ENCODE measurements around the gene HIP1R. TPM values are rescaled to one million over a fixed set of nuclear protein-coding genes. Genes with fewer than 3 reads are reported as not detected.

The HIP1R gene
- total RNA-seq, 2 donors from 2014 or later: 42.6 to 74.2 TPM

- Histone ChIP-seq H3K4me3 (no peak overlapping the region), H3K9ac (ENCODE audit: low read depth in 2 of 2, low read length in 2 of 2) (no peak overlapping the region), H3K4me1 (peaks cover 8% of the 10 kb centered on the region), H3K27me3 (no peaks in the 10 kb centered on the region), H3K27ac (no peak overlapping the region), H3K36me3 (no peaks in the 10 kb centered on the region), H3K9me3 (no peaks in the 10 kb centered on the region)
- no peak for TF ChIP-seq CTCF (IDR thresholded peaks at IDR 0.05)
- intact Hi-C loops (cut with DNase I): no loop called here
- no peak for DNase-seq
These were observed 4.8 kb downstream of the HIP1R start for GRCh38 chr12:122839907-122840554.

GRCh38 chr12:122840580-122841513 is 5.6 kb downstream of the HIP1R start:
- intact Hi-C loops (cut with DNase I): no loop called here
- Histone ChIP-seq H3K36me3 (no peaks in the 10 kb centered on the region), H3K9ac (ENCODE audit: low read depth in 2 of 2, low read length in 2 of 2) (no peak overlapping the region), H3K9me3 (no peaks in the 10 kb centered on the region), H3K4me1 (peaks cover 8% of the 10 kb centered on the region), H3K27ac (no peak overlapping the region), H3K27me3 (no peaks in the 10 kb centered on the region), H3K4me3 (no peak overlapping the region)
- DNase-seq: no peak
- no peak for TF ChIP-seq CTCF (IDR thresholded peaks at IDR 0.05)

- intact Hi-C loops (cut with DNase I): no loop called here
- no peak overlapping the region for H3K9ac ChIP-seq (ENCODE audit: low read depth in 2 of 2, low read length in 2 of 2)
- H3K36me3 ChIP-seq: no peaks in the 10 kb centered on the region
- H3K27ac ChIP-seq: no peak overlapping the region
- no peaks in the 10 kb centered on the region for H3K27me3 ChIP-seq
- TF ChIP-seq CTCF (IDR thresholded peaks at IDR 0.05): no peak
- H3K4me3 ChIP-seq: no peak overlapping the region
- peaks cover 8% of the 10 kb centered on the region for H3K4me1 ChIP-seq
- H3K9me3 ChIP-seq: no peaks in the 10 kb centered on the region
- no peak for DNase-seq
These were observed 6.5 kb downstream of the HIP1R start for GRCh38 chr12:122841544-122842321.

GRCh38 chr12:122842505-122843405 is 7.5 kb downstream of the HIP1R start:
- H3K9me3 ChIP-seq: no peaks in the 10 kb centered on the region
- no peaks in the 10 kb centered on the region for H3K36me3 ChIP-seq
- H3K4me3 ChIP-seq: no peak overlapping the region
- H3K4me1 ChIP-seq: peaks cover 8% of the 10 kb centered on the region
- no peak for DNase-seq
- no peak overlapping the region for H3K9ac ChIP-seq (ENCODE audit: low read depth in 2 of 2, low read length in 2 of 2)
- no peak overlapping the region for H3K27ac ChIP-seq
- intact Hi-C loops (cut with DNase I): no loop called here
- no peaks in the 10 kb centered on the region for H3K27me3 ChIP-seq
- no peak for TF ChIP-seq CTCF (IDR thresholded peaks at IDR 0.05)
